Stimulated activated CD4-positive, alpha-beta T cell treated with anti-CD3 and anti-CD28 coated beads, Interleukin-15, amount 100 ng/mL, for 48 hours (primary cell): ENCODE results near the gene GPR137.

Source experiments
- DNase-seq, 2 donors: peaks; one replicate each; pipeline ENCODE4 v3.0.0-alpha.2; 2020; ENCODE audit warnings: low read depth in 2 of 2

The GPR137 gene

GRCh38 chr11:64287676-64288352 lies 2.2 kb downstream of the GPR137 start:
- DNase-seq: no peak

GRCh38 chr11:64288353-64288750 lies 2.7 kb downstream of the GPR137 start:
- DNase-seq: no peak

GRCh38 chr11:64289002-64289564 lies 3.4 kb downstream of the GPR137 start:
- no peak for DNase-seq

GRCh38 chr11:64290352-64291261 lies 5.0 kb downstream of the GPR137 start:
- DNase-seq: no peak

GRCh38 chr11:64291262-64291751 lies 5.7 kb downstream of the GPR137 start, which contains the start of gene KCNK4:
KCNK4 (plus strand) TSS chr11:64291302; CDS start chr11:64293019, 1,717 bp downstream.
- DNase-seq: no peak

- no peak for DNase-seq
These were observed 6.3 kb downstream of the GPR137 start for GRCh38 chr11:64291752-64292459.

- DNase-seq: no peak
These were observed 7.0 kb downstream of the GPR137 start for GRCh38 chr11:64292460-64293254.

GRCh38 chr11:64294774-64295173 lies 9.1 kb downstream of the GPR137 start:
- no peak for DNase-seq

GRCh38 chr11:64295760-64296159 lies 10.1 kb downstream of the GPR137 start:
- DNase-seq: no peak

- no peak for DNase-seq
These were observed 10.6 kb downstream of the GPR137 start for GRCh38 chr11:64296236-64296635.

GRCh38 chr11:64296830-64297698 lies 11.4 kb downstream of the GPR137 start:
- DNase-seq: no peak

GRCh38 chr11:64297699-64298358 lies 12.2 kb downstream of the GPR137 start:
- DNase-seq: no peak

GRCh38 chr11:64298966-64299846 lies 13.6 kb downstream of the GPR137 start:
- DNase-seq: no peak

GRCh38 chr11:64299847-64300648 lies 14.4 kb downstream of the GPR137 start, which contains the start of gene CATSPERZ:
CATSPERZ (plus strand) TSS chr11:64300358; CDS start chr11:64300411, 53 bp downstream.
- no peak for DNase-seq

- DNase-seq: no peak
These were observed 17.7 kb downstream of the GPR137 start for GRCh38 chr11:64303109-64304031.

- no peak for DNase-seq
These were observed 18.3 kb downstream of the GPR137 start for GRCh38 chr11:64304032-64304315.
